Uterus (tissue), 4 donors: ENCODE measurements around the gene SPOCK1. TPM values are rescaled to one million over a fixed set of nuclear protein-coding genes. Genes with fewer than 3 reads are reported as not detected.
A peak's percentile ranks its signal among the peaks of the same experiment; 100 is the strongest.

Source experiments
- DNase-seq, 2 donors: peaks; one replicate each; pipeline ENCODE4 v3.0.0-alpha.2; 2019 to 2020
- H3K27ac ChIP-seq, 2 donors: fragments of 200-600 bp; sonication (generic); 1 replicate in 1 of 2; 2 replicates in 1 of 2; pipeline ENCODE4 v1.5.1; 2016 to 2018
- H3K27me3 ChIP-seq, 2 donors: fragments of 200-600 bp; sonication (generic); one replicate each; pipeline ENCODE4 v1.5.1; 2018 to 2019; ENCODE audit warnings: control low read depth in 1 of 2
- H3K36me3 ChIP-seq, 2 donors: fragments of 200-600 bp; sonication (generic); one replicate each; pipeline ENCODE4 v1.5.1; 2019; ENCODE audit warnings: control low read depth in 1 of 2
- H3K4me1 ChIP-seq, 2 donors: fragments of 200-600 bp; sonication (generic); one replicate each; pipeline ENCODE4 v1.5.1; 2018 to 2019; ENCODE audit warnings: control low read depth in 1 of 2
- H3K4me3 ChIP-seq, 2 donors: fragments of 200-600 bp; sonication (generic); 1 replicate in 1 of 2; 2 replicates in 1 of 2; pipeline ENCODE4 v1.5.1; 2018 to 2019; ENCODE audit warnings: mild to moderate bottlenecking in 1 of 2
- H3K9me3 ChIP-seq, 2 donors: fragments of 200-600 bp; sonication (generic); one replicate each; pipeline ENCODE4 v1.5.1; 2019; ENCODE audit warnings: control low read depth in 1 of 2
- POLR2A ChIP-seq, 2 donors: fragments of 450-650 bp; IDR thresholded peaks; one replicate each; pipeline ENCODE4 v1.6.1; 2016; ENCODE audit warnings: antibody characterized with exemption in 2 of 2, mild to moderate bottlenecking in 1 of 2, moderate library complexity in 1 of 2
- intact Hi-C: fragments of 100-400 bp; cut with DNase I; formaldehyde crosslinking; loops from one replicate; pipeline ENCODE4 v1.15.1; 2023; ENCODE audit warnings: low total_unique reads
- total RNA-seq, 4 donors: library from RNA; depleted of rRNA in 3 of 4; stranded (reverse); fragments of >200 nt in 3 of 4; gene quantifications; one replicate each; pipeline versions ENCODE4 v1.1.0 to v1.2.4, GENCODE V29; 2014 to 2023
- TF ChIP-seq, protein P1 (sequence below), 4 experiments: fragments of 200-600 bp in 2 of 4; fragments of 450-650 bp in 2 of 4; sonication (generic) in 2 of 4; IDR thresholded peaks; one replicate each; pipeline ENCODE4 v1.5.1; 2016 to 2019; ENCODE audit warnings: antibody characterized with exemption in 4 of 4, mild to moderate bottlenecking in 2 of 4, moderate library complexity in 1 of 4
- donor health status: DM: yes; HTN: yes; CAD: no.

The SPOCK1 gene
- total RNA-seq, 4 donors from 2014 or later, result 31.8 to 131 (median 45.1) TPM

DNA sequence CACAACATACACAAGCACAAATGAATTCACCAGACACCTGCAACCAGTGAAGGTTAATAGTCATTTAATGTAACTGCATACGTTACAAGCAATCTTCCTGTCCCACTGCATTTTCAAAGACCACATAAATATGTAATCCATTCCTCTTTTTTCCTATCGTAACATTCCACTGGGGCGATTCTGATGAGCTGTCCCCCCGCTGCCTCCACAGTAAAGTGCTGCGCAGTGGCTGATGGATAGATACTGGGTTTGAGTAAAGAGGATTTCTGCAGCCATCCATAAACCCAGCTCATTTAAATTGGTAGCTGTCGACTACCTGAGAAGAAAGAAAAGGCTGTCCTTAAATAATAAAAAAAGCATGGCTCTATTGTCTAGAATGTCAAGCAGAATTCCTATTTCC, 181.1 kb downstream of the SPOCK1 start:
- no peaks in the 10 kb centered on the region for H3K36me3 ChIP-seq
- intact Hi-C loops, result no loop called here
- H3K9me3 ChIP-seq, result no peaks in the 10 kb centered on the region
- no peak for TF ChIP-seq POLR2A (IDR thresholded peaks at IDR 0.05)
- TF ChIP-seq, protein P1, sequence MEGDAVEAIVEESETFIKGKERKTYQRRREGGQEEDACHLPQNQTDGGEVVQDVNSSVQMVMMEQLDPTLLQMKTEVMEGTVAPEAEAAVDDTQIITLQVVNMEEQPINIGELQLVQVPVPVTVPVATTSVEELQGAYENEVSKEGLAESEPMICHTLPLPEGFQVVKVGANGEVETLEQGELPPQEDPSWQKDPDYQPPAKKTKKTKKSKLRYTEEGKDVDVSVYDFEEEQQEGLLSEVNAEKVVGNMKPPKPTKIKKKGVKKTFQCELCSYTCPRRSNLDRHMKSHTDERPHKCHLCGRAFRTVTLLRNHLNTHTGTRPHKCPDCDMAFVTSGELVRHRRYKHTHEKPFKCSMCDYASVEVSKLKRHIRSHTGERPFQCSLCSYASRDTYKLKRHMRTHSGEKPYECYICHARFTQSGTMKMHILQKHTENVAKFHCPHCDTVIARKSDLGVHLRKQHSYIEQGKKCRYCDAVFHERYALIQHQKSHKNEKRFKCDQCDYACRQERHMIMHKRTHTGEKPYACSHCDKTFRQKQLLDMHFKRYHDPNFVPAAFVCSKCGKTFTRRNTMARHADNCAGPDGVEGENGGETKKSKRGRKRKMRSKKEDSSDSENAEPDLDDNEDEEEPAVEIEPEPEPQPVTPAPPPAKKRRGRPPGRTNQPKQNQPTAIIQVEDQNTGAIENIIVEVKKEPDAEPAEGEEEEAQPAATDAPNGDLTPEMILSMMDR (IDR thresholded peaks at IDR 0.05), result no peak
- H3K4me3 ChIP-seq, result no peak overlapping the region
- no peak overlapping the region for H3K27ac ChIP-seq
- DNase-seq, result no peak
- no peaks in the 10 kb centered on the region for H3K27me3 ChIP-seq
- H3K4me1 ChIP-seq, result no peaks in the 10 kb centered on the region

DNA sequence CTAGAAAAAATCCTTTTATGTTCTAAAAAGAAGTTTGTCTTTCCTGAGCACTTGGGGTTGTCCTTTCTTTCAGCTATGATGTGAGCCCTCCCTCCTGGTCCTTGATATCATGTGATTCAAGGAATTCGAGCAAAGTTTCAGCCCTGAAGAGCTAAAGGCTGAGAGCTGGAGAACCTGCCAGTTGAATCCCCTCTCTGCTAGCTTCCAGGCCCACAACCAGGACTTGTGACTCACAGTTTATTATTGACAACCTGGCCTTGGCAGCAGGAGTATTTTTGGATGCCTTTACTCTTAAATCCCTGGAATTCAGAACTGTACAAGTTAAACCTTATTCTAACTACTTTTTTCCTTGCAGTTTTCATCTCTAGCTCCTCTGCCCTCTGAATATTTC, 182.8 kb downstream of the SPOCK1 start:
- intact Hi-C loops, result no loop called here
- no peak overlapping the region for H3K27ac ChIP-seq
- H3K4me3 ChIP-seq, result no peak overlapping the region
- TF ChIP-seq, protein P1 (IDR thresholded peaks at IDR 0.05), result no peak
- no peak for TF ChIP-seq POLR2A (IDR thresholded peaks at IDR 0.05)
- no peaks in the 10 kb centered on the region for H3K27me3 ChIP-seq
- no peaks in the 10 kb centered on the region for H3K36me3 ChIP-seq
- no peak for DNase-seq
- H3K4me1 ChIP-seq, result no peaks in the 10 kb centered on the region
- H3K9me3 ChIP-seq, result no peaks in the 10 kb centered on the region

DNA sequence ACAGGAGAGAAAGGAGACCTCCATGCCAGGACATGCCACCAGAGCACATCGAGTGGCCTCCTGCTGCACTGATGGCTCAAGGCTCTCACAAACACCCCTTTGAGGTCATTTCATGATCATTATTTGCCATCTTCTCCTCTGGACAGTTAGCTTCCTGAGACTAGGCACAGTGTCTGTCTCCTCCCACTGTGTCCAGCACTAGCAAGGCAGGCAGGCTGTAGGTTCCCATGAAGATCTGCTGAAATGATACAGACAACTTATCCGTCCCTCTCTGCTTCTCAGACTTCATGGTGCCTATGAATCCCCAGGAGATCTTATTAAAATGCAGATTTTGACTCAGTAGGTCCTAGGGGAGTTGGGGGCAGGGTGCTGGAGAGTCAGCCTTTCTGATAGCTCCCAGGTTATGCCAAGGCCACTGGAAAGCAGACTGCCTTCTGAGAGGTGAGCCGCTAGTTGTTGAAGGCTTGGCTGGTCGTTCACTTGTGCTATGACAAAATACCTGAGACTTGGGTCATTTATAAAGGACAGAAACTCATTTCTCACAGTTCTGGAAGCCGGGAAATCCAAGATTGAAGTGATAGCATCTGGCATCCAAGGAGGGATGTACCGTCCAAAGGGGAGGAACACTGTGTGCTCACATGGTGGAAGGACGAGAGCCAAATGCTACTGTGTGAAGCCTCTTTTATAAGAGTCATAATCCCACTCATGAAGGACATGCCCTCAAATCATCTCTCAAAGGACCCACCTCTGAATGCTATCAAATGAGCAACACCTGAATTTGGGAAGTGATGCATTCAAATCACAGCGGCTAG, 183.4 kb downstream of the SPOCK1 start:
- Histone ChIP-seq H3K36me3 (no peaks in the 10 kb centered on the region), H3K4me3 (no peak overlapping the region), H3K9me3 (no peaks in the 10 kb centered on the region), H3K27ac (no peak overlapping the region), H3K4me1 (no peaks in the 10 kb centered on the region), H3K27me3 (no peaks in the 10 kb centered on the region)
- TF ChIP-seq, protein P1 (IDR thresholded peaks at IDR 0.05), result no peak
- TF ChIP-seq POLR2A (IDR thresholded peaks at IDR 0.05), result no peak
- intact Hi-C loops, result no loop called here
- peak in 1 of 2 donors; percentile 21 for DNase-seq

DNA sequence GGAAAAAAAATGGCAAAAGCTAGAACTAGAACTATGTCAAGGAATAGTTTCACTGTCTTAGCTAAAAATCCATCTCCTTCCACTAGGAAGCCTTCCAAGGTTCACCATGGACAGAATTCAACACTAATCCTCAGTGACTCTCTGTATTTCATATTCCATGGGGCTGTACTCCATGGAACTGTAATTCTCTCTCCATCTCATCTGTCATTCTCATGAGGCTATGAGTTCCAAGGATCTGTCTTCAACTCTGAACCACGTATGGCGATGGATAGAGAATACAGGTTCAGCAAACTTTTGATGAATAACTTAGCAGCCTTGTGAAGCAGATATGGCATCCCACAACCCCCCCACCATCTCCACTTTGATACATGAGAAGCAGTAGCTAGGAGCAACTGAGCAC, 184.0 kb downstream of the SPOCK1 start:
- intact Hi-C loops, result no loop called here
- no peak for DNase-seq
- no peak for TF ChIP-seq POLR2A (IDR thresholded peaks at IDR 0.05)
- TF ChIP-seq, protein P1 (IDR thresholded peaks at IDR 0.05), result no peak
- Histone ChIP-seq H3K36me3 (no peaks in the 10 kb centered on the region), H3K4me3 (no peak overlapping the region), H3K27ac (no peak overlapping the region), H3K27me3 (no peaks in the 10 kb centered on the region), H3K9me3 (no peaks in the 10 kb centered on the region), H3K4me1 (no peaks in the 10 kb centered on the region)

DNA sequence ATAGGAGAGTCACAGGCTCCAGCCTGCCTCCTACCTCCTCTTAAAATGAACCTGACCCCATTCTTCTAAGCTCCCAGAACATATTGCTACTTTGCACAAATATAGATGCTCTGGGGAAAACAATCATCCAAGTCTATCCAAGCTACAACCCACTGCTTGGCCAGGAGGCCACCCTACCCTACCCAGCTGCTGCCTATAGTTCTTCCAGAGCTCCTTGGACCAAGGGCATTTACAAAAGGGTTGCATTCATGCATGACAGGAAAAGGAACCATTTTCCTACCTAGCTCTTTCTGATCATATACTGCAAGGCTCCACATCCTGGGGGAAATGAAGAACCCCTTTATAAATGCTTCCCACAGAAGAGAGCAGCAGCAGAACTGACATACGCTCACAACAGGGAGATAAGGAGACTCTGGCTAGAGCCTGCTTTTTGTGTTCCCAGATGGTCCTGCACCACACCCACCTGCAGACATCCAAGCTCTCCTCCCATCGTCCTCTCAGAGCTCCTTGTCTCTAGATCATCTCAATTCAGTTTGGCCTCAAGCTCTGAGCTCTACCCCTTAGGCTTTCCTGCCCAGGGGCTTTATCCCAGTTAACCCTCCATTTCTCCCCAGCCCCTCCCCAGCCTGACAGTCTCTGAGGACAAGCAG, 185.5 kb downstream of the SPOCK1 start:
- Histone ChIP-seq H3K4me3 (no peak overlapping the region), H3K9me3 (no peaks in the 10 kb centered on the region), H3K27me3 (no peaks in the 10 kb centered on the region), H3K4me1 (no peaks in the 10 kb centered on the region), H3K36me3 (no peaks in the 10 kb centered on the region), H3K27ac (no peak overlapping the region)
- intact Hi-C loops, result no loop called here
- DNase-seq, result no peak
- TF ChIP-seq POLR2A (IDR thresholded peaks at IDR 0.05), result no peak
- TF ChIP-seq, protein P1 (IDR thresholded peaks at IDR 0.05), result no peak
